HUES48 (cell line): ENCODE results near the gene FNDC3B.

Experiments
- H3K27ac ChIP-seq: one replicate; pipeline ENCODE4 v1.7.0; 2013; ENCODE audit warnings: low read depth, low read length, inconsistent platforms
- H3K27me3 ChIP-seq: 2 replicates; pipeline ENCODE4 v1.6.1; 2013; ENCODE audit warnings: mild to moderate bottlenecking, low read length; ENCODE audit not compliant: control insufficient read depth, insufficient read depth
- H3K36me3 ChIP-seq: 2 replicates; pipeline ENCODE4 v1.6.1; 2013; ENCODE audit warnings: low read length; ENCODE audit not compliant: control insufficient read depth, insufficient read depth
- H3K4me1 ChIP-seq: 2 replicates; pipeline ENCODE4 v1.6.1; 2013; ENCODE audit warnings: mild to moderate bottlenecking, low read length; ENCODE audit not compliant: control insufficient read depth, insufficient read depth
- H3K4me3 ChIP-seq: 2 replicates; pipeline ENCODE4 v1.5.1; 2013; ENCODE audit warnings: mild to moderate bottlenecking, low read depth, low read length
- H3K9ac ChIP-seq: 2 replicates; pipeline ENCODE4 v1.6.1; 2013; ENCODE audit warnings: mild to moderate bottlenecking, low read depth, low read length, moderate library complexity
- H3K9me3 ChIP-seq: 2 replicates; pipeline ENCODE4 v1.6.1; 2013; ENCODE audit warnings: low read length; ENCODE audit not compliant: control insufficient read depth, insufficient read depth

Gene FNDC3B

DNA sequence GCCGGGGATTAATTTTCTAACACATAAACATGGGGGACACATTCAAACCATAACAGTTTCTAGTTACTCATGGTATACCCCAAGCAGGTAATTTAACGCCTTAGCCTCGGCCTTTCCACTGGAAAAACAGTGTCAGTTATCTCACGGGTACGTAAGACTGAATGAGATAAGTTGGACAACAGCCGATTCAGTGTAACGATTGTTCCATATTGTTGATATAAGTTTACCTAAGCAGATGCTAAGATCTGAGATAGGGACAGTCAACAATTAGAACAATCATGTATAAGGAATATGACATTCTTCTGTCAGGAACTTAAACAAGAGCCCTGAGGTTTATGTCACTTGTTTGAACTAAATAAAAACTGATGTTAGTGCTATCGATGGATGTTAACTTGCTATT is 278.1 kb downstream of the FNDC3B start:
- Histone ChIP-seq H3K27me3 (no peaks in the 10 kb centered on the region), H3K27ac (peak overlapping the region; percentile 75), H3K9me3 (no peaks in the 10 kb centered on the region), H3K9ac (no peak overlapping the region), H3K4me1 (peaks cover 4% of the 10 kb centered on the region; the same call in 1 of the 2 replicates), H3K4me3 (no peak overlapping the region), H3K36me3 (peaks cover 44% of the 10 kb centered on the region)

DNA sequence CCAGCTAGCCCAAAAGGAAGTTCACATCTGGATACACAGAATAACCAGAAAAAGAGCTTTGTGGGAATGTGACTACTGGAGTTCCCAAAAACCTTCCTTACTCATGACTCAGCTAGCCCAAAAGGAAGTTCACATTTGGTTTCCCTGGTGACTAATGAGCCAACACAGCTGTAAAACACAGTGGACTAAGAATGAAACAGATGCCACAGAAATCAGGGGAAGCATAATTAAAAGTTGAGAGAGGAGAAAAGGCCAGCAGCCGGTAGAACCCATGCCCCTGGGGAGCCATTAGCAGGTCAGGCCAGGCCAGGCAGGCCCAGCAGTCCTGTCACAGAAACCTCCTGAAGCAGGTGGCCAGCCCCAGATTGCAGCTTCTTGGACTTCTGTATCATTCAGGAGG is 278.6 kb downstream of the FNDC3B start:
- no peaks in the 10 kb centered on the region for H3K9me3 ChIP-seq
- H3K36me3 ChIP-seq = peaks cover 38% of the 10 kb centered on the region
- peak overlapping the region; percentile 75 for H3K27ac ChIP-seq
- H3K4me3 ChIP-seq = no peak overlapping the region
- peaks cover 4% of the 10 kb centered on the region; the same call in 1 of the 2 replicates for H3K4me1 ChIP-seq
- H3K27me3 ChIP-seq = no peaks in the 10 kb centered on the region
- H3K9ac ChIP-seq = no peak overlapping the region

DNA sequence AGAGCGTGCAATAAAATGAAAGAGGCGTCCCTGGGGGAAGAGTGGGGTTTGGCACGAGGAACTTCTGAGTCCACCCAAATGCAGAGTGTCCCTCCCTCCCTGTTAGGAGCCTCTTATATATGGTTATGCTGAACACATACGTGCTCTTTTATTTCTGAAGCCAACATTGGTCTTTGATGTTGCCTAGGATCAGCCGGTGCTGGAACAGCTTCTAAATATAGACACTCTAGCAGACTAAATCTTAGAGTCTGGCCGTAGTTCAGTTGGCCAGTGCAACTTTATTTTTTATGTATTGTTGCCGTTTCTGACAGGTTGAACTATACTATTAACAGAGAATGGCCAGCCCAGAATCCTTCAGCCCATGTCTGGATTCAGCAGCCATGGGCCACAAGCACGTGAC is 280.2 kb downstream of the FNDC3B start:
- H3K9ac ChIP-seq = no peak overlapping the region
- H3K27ac ChIP-seq = no peak overlapping the region
- peaks cover 4% of the 10 kb centered on the region; the same call in 1 of the 2 replicates for H3K4me1 ChIP-seq
- H3K36me3 ChIP-seq = peaks cover 43% of the 10 kb centered on the region
- no peak overlapping the region for H3K4me3 ChIP-seq
- no peaks in the 10 kb centered on the region for H3K27me3 ChIP-seq
- no peaks in the 10 kb centered on the region for H3K9me3 ChIP-seq

DNA sequence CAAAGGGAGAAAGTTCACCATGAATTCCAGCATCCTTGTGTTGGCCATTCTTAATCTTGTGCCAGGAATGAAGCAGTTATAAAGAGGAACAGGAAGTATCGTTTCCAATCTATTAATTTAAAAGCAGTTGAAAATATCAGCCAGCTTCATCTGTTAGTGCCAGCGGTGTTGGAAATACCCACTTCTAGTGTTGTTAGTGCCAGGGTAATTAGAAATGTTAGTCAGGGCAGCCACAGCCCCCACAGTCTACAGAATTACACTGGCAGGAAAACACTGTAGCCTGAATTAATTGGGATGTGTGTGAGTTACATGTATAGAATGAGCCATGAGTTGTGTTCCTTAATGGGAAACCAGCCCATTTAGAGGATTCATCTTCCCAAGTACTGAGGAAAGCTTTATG is 281.1 kb downstream of the FNDC3B start:
- 0 out of 2 replicates have a peak, but pooled peaks cover 1% of the 10 kb centered on the region for H3K4me1 ChIP-seq
- no peak overlapping the region for H3K9ac ChIP-seq
- no peaks in the 10 kb centered on the region for H3K27me3 ChIP-seq
- no peak overlapping the region for H3K27ac ChIP-seq
- no peak overlapping the region for H3K4me3 ChIP-seq
- H3K36me3 ChIP-seq = peaks cover 52% of the 10 kb centered on the region
- no peaks in the 10 kb centered on the region for H3K9me3 ChIP-seq

DNA sequence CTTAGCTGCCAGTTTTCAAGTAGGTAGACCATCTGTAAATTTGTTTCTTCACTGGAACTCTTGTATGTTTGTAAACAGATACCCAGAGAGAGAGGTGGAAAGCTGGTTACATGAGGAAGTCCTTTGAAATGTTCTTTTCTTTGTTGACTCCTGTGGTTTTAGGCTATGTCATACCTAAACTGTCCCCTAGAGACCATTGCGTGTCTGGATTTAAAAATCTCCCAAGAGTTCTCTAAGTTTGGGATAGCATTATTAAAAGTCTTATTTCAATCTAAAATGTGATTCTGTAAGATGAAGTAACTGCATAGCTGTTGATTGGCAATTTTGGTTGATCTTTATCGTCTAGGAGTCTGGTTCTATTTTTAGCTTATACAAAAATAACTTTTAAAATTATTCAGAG is 281.7 kb downstream of the FNDC3B start:
- Histone ChIP-seq H3K27me3 (no peaks in the 10 kb centered on the region), H3K9me3 (no peaks in the 10 kb centered on the region), H3K36me3 (peaks cover 55% of the 10 kb centered on the region), H3K4me1 (no peaks in the 10 kb centered on the region), H3K4me3 (no peak overlapping the region), H3K9ac (no peak overlapping the region), H3K27ac (no peak overlapping the region)

DNA sequence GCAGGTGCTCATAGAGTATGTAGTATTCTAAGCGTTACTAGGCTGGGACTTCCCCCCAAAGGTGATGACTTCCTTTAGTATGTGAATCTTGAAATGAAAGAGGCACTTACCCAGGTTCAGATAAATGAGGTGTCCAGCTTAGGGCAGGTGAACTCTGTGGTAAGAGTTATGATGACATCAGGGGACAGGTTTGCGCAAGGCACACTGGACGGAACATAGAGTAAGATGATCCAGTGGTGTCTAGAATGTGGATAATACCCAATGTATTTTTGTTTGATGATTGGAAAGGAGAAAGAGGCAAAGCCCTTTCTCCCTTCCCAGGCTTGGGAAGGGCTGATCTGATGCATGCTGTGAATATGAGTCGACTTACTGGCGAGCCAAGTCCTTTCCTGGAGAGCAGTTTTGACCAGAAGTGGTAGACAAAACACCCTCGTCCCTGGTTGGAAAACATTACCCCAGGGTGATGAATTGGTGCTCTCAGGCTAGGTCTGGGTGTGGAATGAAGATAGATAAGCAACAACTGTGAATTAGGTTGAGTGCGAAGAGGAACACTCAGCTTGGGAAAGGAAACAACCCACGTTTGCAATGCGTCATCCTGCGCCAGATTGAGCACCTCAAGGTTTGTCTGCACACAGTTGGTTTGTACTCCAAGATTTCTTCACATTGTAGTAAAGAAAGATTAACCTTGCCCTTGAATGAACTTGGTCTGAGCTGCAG is 284.7 kb downstream of the FNDC3B start:
- no peak overlapping the region for H3K4me3 ChIP-seq
- H3K9ac ChIP-seq = no peak overlapping the region

DNA sequence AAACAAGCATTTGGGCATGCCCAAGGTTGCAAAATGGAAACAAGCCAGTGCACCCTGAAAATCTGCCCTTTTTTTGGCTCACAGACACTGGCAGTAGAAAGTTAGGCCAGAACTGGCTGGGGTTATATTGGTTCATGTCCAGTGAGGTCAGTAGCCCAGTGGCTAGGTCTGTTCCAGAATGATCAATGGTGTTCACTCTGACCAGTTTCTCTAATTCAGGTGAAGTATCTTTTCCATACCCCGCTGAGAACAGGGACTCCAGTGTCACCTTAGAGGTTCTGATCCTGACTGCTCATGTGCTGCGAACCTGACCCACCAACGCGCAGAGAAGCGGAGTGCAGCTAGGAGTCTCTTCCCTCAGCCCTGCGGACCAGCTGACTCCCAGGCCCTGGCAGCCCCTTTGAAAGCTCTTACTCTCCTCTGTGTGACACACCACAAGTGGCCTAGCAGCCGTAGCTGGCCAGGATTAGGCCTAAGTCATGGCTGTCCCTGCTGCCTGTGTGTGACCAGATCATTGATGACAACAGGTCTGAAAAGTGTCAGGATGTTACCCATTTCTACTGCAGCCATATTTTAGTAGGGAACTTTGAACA is 285.3 kb downstream of the FNDC3B start:
- H3K4me1 ChIP-seq = no peaks in the 10 kb centered on the region
- no peak overlapping the region for H3K9ac ChIP-seq
- H3K4me3 ChIP-seq = no peak overlapping the region
- H3K36me3 ChIP-seq = peaks cover 53% of the 10 kb centered on the region
- H3K9me3 ChIP-seq = no peaks in the 10 kb centered on the region
- H3K27ac ChIP-seq = no peak overlapping the region
- no peaks in the 10 kb centered on the region for H3K27me3 ChIP-seq

More for the DNA sequence above, 284.7 kb downstream of the FNDC3B start:
- Histone ChIP-seq H3K27ac (no peak overlapping the region), H3K9me3 (no peaks in the 10 kb centered on the region), H3K36me3 (peaks cover 50% of the 10 kb centered on the region), H3K4me1 (no peaks in the 10 kb centered on the region), H3K27me3 (no peaks in the 10 kb centered on the region)

DNA sequence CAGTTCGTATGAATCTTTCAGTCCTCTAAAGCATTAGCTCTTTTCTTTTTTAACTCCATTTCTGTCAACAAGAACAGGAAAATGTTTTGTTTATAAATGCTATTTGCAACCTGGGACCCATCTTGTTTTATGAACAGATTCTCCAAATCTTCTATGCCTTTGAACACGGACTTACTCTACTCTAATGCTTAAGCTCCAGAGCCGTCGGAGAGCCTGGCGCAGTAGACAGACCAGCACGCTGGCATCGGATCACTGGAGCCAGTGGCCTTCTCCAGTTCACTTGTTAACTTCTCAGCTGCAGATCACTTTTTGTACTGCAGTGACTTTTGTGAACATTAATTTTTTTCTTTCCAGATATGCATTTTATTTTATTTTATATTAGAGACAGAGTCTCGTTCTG is 286.1 kb downstream of the FNDC3B start:
- Histone ChIP-seq H3K4me1 (no peaks in the 10 kb centered on the region), H3K4me3 (no peak overlapping the region), H3K9me3 (no peaks in the 10 kb centered on the region), H3K27me3 (no peaks in the 10 kb centered on the region), H3K27ac (no peak overlapping the region), H3K36me3 (peaks cover 55% of the 10 kb centered on the region), H3K9ac (no peak overlapping the region)

DNA sequence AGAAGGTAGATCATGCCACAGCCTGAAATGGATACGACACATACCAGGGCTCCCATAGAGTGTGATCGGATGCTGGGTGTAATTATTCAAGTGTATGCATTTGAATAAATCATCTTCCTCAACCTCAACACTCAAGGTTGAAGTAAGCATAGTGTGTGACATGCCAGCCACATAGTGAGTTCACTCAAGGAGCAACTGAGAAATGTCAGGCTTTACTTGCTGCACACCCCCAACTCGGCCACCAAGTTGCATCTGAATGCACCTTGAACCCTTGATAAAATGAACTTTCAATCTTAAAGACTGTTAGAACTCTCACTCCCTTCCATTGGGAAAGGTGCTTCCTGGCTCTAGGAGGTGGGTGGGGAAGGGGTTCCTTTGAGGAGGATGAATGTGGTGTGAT is 287.6 kb downstream of the FNDC3B start:
- H3K4me3 ChIP-seq = no peak overlapping the region
- H3K36me3 ChIP-seq = peaks cover 57% of the 10 kb centered on the region
- H3K9ac ChIP-seq = no peak overlapping the region
- H3K27ac ChIP-seq = no peak overlapping the region
- H3K27me3 ChIP-seq = no peaks in the 10 kb centered on the region
- H3K9me3 ChIP-seq = no peaks in the 10 kb centered on the region
- no peaks in the 10 kb centered on the region for H3K4me1 ChIP-seq

DNA sequence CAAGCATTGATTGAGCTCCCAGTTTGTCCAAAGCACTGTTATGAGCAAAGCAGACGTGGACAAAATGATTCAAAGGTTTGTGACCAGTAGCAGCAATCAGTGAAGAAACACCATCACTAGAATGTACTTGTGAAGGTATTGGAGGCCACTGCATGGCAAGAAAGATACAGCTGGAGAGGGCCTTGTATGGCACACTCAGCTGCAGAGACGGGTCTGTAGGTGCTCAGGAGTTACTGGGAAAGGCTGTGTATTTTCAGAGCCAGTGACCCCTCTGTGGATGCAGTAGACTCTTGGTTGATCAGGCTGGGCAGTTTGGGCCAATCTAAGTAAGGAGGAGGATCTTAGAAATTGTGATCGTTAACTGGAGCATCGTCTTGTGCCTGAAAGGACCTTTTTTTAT is 288.9 kb downstream of the FNDC3B start:
- H3K36me3 ChIP-seq = peaks cover 61% of the 10 kb centered on the region
- no peak overlapping the region for H3K4me3 ChIP-seq
- H3K9me3 ChIP-seq = no peaks in the 10 kb centered on the region
- H3K27me3 ChIP-seq = no peaks in the 10 kb centered on the region
- H3K9ac ChIP-seq = no peak overlapping the region
- H3K4me1 ChIP-seq = no peaks in the 10 kb centered on the region
- no peak overlapping the region for H3K27ac ChIP-seq

DNA sequence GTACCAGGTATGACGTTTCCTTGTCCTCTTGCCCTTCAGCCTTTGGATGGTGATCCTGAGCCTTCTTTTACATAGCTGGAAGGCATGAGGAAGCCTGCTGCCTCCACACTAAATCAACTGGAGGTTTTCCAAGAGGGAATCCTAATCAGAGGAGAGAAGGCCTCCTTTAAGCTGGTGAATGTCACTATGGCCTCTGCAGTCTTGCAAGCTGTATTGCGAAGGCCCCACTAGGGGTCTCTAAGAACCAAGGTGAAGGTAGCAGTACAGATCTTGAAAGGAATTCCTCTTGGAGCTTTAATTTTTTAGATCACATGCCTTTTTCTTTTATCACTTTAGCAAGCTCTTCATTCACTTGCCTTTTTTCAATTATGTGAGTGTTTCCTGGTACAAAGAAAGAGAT is 289.7 kb downstream of the FNDC3B start:
- Histone ChIP-seq H3K27me3 (no peaks in the 10 kb centered on the region), H3K9ac (no peak overlapping the region), H3K4me3 (no peak overlapping the region), H3K36me3 (peaks cover 66% of the 10 kb centered on the region), H3K27ac (no peak overlapping the region), H3K4me1 (no peaks in the 10 kb centered on the region), H3K9me3 (no peaks in the 10 kb centered on the region)
